Neutrophil (primary cell): ENCODE results near the gene ACSL6.

ENCODE experiments used
- H3K27ac ChIP-seq: fragments of 200-600 bp; sonication (generic); 2 replicates; pipeline ENCODE4 v1.5.1; 2016; ENCODE audit warnings: mild to moderate bottlenecking, moderate library complexity
- H3K27me3 ChIP-seq: fragments of 200-600 bp; sonication (generic); 2 replicates; pipeline ENCODE4 v1.6.0; 2016; ENCODE audit warnings: mild to moderate bottlenecking
- H3K36me3 ChIP-seq: fragments of 200-600 bp; sonication (generic); 2 replicates; pipeline ENCODE4 v1.5.1; 2017
- H3K4me1 ChIP-seq, 2 experiments: fragments of 200-600 bp in 1 of 2; sonication (generic) in 1 of 2; 1 replicate in 1 of 2; 2 replicates in 1 of 2; pipeline versions ENCODE4 v1.5.1 to v1.6.1; 2013 to 2016; ENCODE audit warnings: low read depth in 1 of 2, low read length in 1 of 2, mild to moderate bottlenecking in 1 of 2, moderate library complexity in 1 of 2; ENCODE audit not compliant: control insufficient read depth in 1 of 2, insufficient read depth in 1 of 2
- H3K4me3 ChIP-seq, 2 experiments: fragments of 200-600 bp in 1 of 2; sonication (generic) in 1 of 2; 1 replicate in 1 of 2; 2 replicates in 1 of 2; pipeline ENCODE4 v1.5.1; 2013 to 2016; ENCODE audit warnings: low read depth in 1 of 2, low read length in 1 of 2, mild to moderate bottlenecking in 1 of 2, moderate library complexity in 1 of 2
- H3K9me3 ChIP-seq: fragments of 200-600 bp; sonication (generic); 2 replicates; pipeline ENCODE4 v1.5.1; 2016
- CTCF ChIP-seq: fragments of 200-600 bp; sonication (generic); IDR thresholded peaks from 2 replicates; pipeline ENCODE4 v1.5.1; 2016; ENCODE audit warnings: antibody characterized with exemption

The ACSL6 gene

DNA sequence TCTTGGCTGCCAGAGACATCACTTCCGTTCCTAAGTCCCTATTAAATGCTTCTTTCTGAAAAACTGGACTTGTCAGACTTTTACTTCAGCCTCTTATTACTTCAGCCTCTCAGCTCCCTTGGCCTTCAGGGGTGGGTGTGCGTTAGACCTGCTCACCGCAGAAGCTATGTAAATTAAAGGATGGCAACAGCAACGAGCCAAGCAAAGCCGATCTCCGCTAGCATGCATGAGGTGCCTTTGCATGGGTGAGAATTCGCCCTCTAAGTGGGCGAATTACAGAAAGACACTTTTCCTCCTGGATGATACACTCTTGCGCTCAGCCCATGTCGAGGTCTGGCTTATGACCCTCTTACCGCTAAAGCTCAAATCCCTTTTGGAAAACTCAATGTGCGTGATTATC lies 38.1 kb upstream of the ACSL6 start:
- no peak for TF ChIP-seq CTCF
- Histone ChIP-seq H3K36me3 (no peaks in the 10 kb centered on the region), H3K27ac (no peak overlapping the region), H3K4me3 (no peak overlapping the region), H3K27me3 (peaks cover 6% of the 10 kb centered on the region), H3K4me1 (no peaks in the 10 kb centered on the region), H3K9me3 (no peaks in the 10 kb centered on the region)

DNA sequence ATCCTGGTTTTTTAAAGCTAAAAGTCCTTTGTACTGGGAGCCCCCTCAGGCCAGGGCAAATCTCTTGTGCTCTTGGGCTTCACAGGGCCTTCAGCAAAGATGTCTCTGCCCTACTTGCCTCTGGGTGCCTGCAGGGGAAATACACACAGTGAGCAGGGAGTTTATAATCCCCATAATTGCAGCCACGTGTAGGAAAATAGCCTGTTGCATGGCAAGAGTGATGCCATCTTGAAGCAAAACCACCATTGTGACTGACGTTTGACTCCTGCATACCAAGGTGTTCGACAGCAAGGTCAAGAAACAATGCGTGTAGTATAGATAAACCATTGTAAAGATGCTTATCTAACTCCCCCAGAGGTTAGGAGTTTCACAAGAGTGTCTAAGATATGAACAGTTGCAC lies 37.6 kb upstream of the ACSL6 start:
- Histone ChIP-seq H3K4me3 (no peak overlapping the region), H3K27ac (no peak overlapping the region), H3K9me3 (no peaks in the 10 kb centered on the region), H3K27me3 (peaks cover 8% of the 10 kb centered on the region), H3K4me1 (peaks cover 3% of the 10 kb centered on the region in 2 experiments), H3K36me3 (no peaks in the 10 kb centered on the region)
- no peak for TF ChIP-seq CTCF

DNA sequence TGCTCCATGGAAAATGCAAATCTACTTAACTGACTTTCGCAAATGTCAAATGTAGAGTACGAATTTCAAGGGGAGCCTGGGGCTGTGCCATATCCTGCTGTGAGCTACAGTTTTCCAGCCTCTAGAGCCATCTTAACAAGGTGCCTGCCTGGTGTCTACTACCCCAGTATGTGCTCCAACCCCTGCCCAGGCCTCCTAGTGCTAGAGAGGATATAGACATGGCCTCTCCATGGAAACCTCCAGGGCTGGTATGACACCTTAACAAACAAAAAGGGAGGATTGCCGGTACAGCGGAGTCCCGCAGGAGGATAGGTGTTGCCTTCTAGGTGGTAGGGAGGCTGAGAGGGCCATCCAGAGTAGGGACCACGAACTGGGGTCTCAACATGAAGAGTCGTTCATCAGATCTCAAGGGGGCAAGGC lies 35.4 kb upstream of the ACSL6 start:
- Histone ChIP-seq H3K27ac (no peak overlapping the region), H3K36me3 (no peaks in the 10 kb centered on the region), H3K4me1 (peaks cover 6% of the 10 kb centered on the region in 2 experiments), H3K27me3 (peaks cover 22% of the 10 kb centered on the region), H3K9me3 (no peaks in the 10 kb centered on the region), H3K4me3 (no peak overlapping the region)
- no peak for TF ChIP-seq CTCF

DNA sequence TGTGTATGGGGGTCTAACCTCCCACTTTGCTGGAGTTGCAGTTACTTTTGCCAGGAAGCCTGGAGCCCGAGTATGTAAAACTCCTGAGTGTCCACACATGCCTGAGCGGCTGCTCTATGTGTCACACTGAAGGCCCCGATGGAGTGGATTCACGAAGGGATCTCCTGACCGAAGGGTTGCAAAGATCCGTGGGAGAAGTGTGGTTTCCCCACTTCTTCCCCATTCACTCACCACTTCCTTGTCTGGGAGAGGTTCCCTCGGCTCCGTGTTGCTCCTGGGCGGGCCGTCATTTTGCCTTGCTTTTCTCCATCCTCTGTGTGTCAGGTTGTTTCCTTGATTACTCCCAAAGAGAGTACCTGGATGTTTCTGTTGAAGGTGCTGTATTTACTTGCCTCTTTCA lies 32.7 kb upstream of the ACSL6 start:
- Histone ChIP-seq H3K4me1 (peaks cover 6% of the 10 kb centered on the region in 2 experiments), H3K9me3 (no peaks in the 10 kb centered on the region), H3K27ac (no peak overlapping the region), H3K27me3 (peaks cover 48% of the 10 kb centered on the region), H3K4me3 (no peak overlapping the region), H3K36me3 (no peaks in the 10 kb centered on the region)
- TF ChIP-seq CTCF: no peak

DNA sequence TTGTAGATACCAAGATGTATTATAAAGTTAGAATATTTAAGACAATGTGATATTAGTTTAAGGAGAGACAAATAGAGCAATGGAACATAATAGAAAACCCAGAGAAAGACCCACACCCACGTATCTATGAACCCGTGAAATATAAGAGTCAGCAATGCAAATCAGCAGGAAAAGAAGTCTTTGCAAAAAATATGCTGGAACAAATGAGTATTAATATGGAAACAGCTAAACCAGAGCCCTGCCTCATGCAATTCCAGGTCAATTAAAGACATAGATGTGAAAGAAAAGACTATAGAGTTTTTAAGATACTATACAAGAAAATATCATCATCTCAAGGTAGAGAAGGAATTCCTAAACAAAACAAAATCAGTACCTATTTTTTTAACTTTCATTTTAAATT lies 25.9 kb upstream of the ACSL6 start:
- H3K27ac ChIP-seq: no peak overlapping the region
- H3K27me3 ChIP-seq: peaks cover 46% of the 10 kb centered on the region
- no peak for TF ChIP-seq CTCF
- H3K36me3 ChIP-seq: no peaks in the 10 kb centered on the region
- H3K4me1 ChIP-seq: no peaks in the 10 kb centered on the region
- no peak overlapping the region for H3K4me3 ChIP-seq
- H3K9me3 ChIP-seq: no peaks in the 10 kb centered on the region

GRCh38 chr5:132033122-132033521 lies 21.7 kb upstream of the ACSL6 start:
- no peak overlapping the region for H3K27ac ChIP-seq
- peaks cover 17% of the 10 kb centered on the region for H3K27me3 ChIP-seq
- H3K36me3 ChIP-seq: no peaks in the 10 kb centered on the region
- no peaks in the 10 kb centered on the region for H3K4me1 ChIP-seq
- TF ChIP-seq CTCF: no peak
- no peaks in the 10 kb centered on the region for H3K9me3 ChIP-seq
- H3K4me3 ChIP-seq: no peak overlapping the region
